KMS-11 (cell line): ENCODE data around the gene CD320.

Experiments used
- H2AFZ ChIP-seq: fragments of 200-600 bp; sonication (generic); 2 replicates; pipeline ENCODE4 v1.6.1; 2016; ENCODE audit warnings: antibody characterized with exemption, mixed run types, low read depth
- H3K27ac ChIP-seq: fragments of 200-600 bp; sonication (generic); 2 replicates; pipeline ENCODE4 v1.6.1; 2016; ENCODE audit warnings: mild to moderate bottlenecking, mixed run types
- H3K27me3 ChIP-seq: fragments of 200-600 bp; sonication (generic); 2 replicates; pipeline ENCODE4 v1.6.1; 2017; ENCODE audit warnings: mild to moderate bottlenecking, low read depth, mixed run types, moderate library complexity; ENCODE audit not compliant: insufficient read depth
- H3K36me3 ChIP-seq: fragments of 200-600 bp; sonication (generic); 2 replicates; pipeline ENCODE4 v1.6.1; 2017; ENCODE audit warnings: mild to moderate bottlenecking, mixed run types; ENCODE audit not compliant: insufficient read depth
- H3K4me1 ChIP-seq: fragments of 200-600 bp; sonication (generic); 2 replicates; pipeline ENCODE4 v1.6.1; 2016; ENCODE audit warnings: mild to moderate bottlenecking, low read depth, mixed run types; ENCODE audit not compliant: poor library complexity, severe bottlenecking
- H3K4me2 ChIP-seq: fragments of 200-600 bp; sonication (generic); 2 replicates; pipeline ENCODE4 v1.7.0; 2016; ENCODE audit warnings: mild to moderate bottlenecking, mixed run types
- H3K4me3 ChIP-seq: fragments of 200-600 bp; sonication (generic); IDR thresholded peaks from 2 replicates; pipeline ENCODE4 v1.6.1; 2017; ENCODE audit warnings: low read depth, low read length, mixed read lengths; ENCODE audit not compliant: insufficient read depth
- H3K79me2 ChIP-seq: fragments of 200-600 bp; sonication (generic); 2 replicates; pipeline ENCODE4 v1.6.1; 2016; ENCODE audit warnings: low read depth, mixed run types; ENCODE audit not compliant: insufficient read depth
- H3K9ac ChIP-seq: fragments of 200-600 bp; sonication (generic); 2 replicates; pipeline ENCODE4 v1.6.1; 2016; ENCODE audit warnings: mild to moderate bottlenecking, mixed run types
- H4K20me1 ChIP-seq: fragments of 200-600 bp; sonication (generic); 2 replicates; pipeline ENCODE4 v1.6.1; 2016; ENCODE audit warnings: mild to moderate bottlenecking, mixed run types; ENCODE audit not compliant: insufficient read depth
- CTCF ChIP-seq: fragments of 200-600 bp; sonication (generic); conservative IDR thresholded peaks from 2 replicates; pipeline ENCODE4 v1.6.1; 2017; ENCODE audit warnings: low read depth, mild to moderate bottlenecking, antibody characterized with exemption, low read length, moderate library complexity, mixed read lengths

Gene CD320

GRCh38 chr19:8336660-8337059 is 28.5 kb upstream of the CD320 start:
- H3K4me2 ChIP-seq = no peak overlapping the region

GRCh38 chr19:8336072-8336569 is 28.0 kb upstream of the CD320 start:
- H3K36me3 ChIP-seq = no peaks in the 10 kb centered on the region

More at GRCh38 chr19:8336660-8337059, 28.5 kb upstream of the CD320 start:
- no peak overlapping the region for H3K27ac ChIP-seq
- H2AFZ ChIP-seq = no peak overlapping the region
- no peak overlapping the region for H3K9ac ChIP-seq
- no peak for TF ChIP-seq CTCF
- H3K79me2 ChIP-seq = no peaks in the 10 kb centered on the region
- no peaks in the 10 kb centered on the region for H3K36me3 ChIP-seq
- H3K27me3 ChIP-seq = peaks cover 14% of the 10 kb centered on the region; the same call in 1 of the 2 replicates
- H4K20me1 ChIP-seq = no peaks in the 10 kb centered on the region
- no peak overlapping the region for H3K4me3 ChIP-seq
- no peaks in the 10 kb centered on the region for H3K4me1 ChIP-seq

GRCh38 chr19:8335343-8336071 is 27.3 kb upstream of the CD320 start:
- Histone ChIP-seq H3K27me3 (peaks cover 7% of the 10 kb centered on the region; the same call in 1 of the 2 replicates), H3K4me1 (no peaks in the 10 kb centered on the region), H3K27ac (no peak overlapping the region), H3K4me3 (no peak overlapping the region), H3K4me2 (no peak overlapping the region), H2AFZ (no peak overlapping the region), H4K20me1 (no peaks in the 10 kb centered on the region), H3K79me2 (no peaks in the 10 kb centered on the region), H3K36me3 (no peaks in the 10 kb centered on the region), H3K9ac (no peak overlapping the region)
- TF ChIP-seq CTCF = no peak

More at GRCh38 chr19:8336072-8336569, 28.0 kb upstream of the CD320 start:
- H3K79me2 ChIP-seq = no peaks in the 10 kb centered on the region
- no peak overlapping the region for H3K4me2 ChIP-seq
- no peak overlapping the region for H2AFZ ChIP-seq
- TF ChIP-seq CTCF = no peak
- H3K4me1 ChIP-seq = no peaks in the 10 kb centered on the region
- no peak overlapping the region for H3K27ac ChIP-seq
- H3K4me3 ChIP-seq = no peak overlapping the region
- H3K9ac ChIP-seq = no peak overlapping the region
- H4K20me1 ChIP-seq = no peaks in the 10 kb centered on the region
- H3K27me3 ChIP-seq = peaks cover 10% of the 10 kb centered on the region; the same call in 1 of the 2 replicates

GRCh38 chr19:8334458-8335342 is 26.5 kb upstream of the CD320 start:
- H3K36me3 ChIP-seq = no peaks in the 10 kb centered on the region
- H3K27me3 ChIP-seq = peaks cover 7% of the 10 kb centered on the region; the same call in 1 of the 2 replicates
- no peak overlapping the region for H3K27ac ChIP-seq
- H3K79me2 ChIP-seq = no peaks in the 10 kb centered on the region
- no peak overlapping the region for H3K9ac ChIP-seq
- no peak overlapping the region for H3K4me3 ChIP-seq
- H2AFZ ChIP-seq = no peak overlapping the region
- no peaks in the 10 kb centered on the region for H4K20me1 ChIP-seq
- no peak overlapping the region for H3K4me2 ChIP-seq
- TF ChIP-seq CTCF = no peak
- H3K4me1 ChIP-seq = no peaks in the 10 kb centered on the region
